Measurements from ENCODE around the gene RPS24.
"Not testable (repeated sequence)": the region's sequence is repeated elsewhere in the genome, so short reads cannot be mapped to it uniquely, and the experiment has no call there.

The RPS24 gene

GRCh38 chr10:78046711-78047269, 13.1 kb downstream of the RPS24 start:
- in situ Hi-C loops (cut with MboI; ENCODE audit: low sequenced_read_pairs) = loop anchor here (25.0 kb wide), 1 partner anchor 1166 kb away; no protein-coding TSS in a partner anchor

GRCh38 chr10:78047314-78047891, 13.7 kb downstream of the RPS24 start:
- in situ Hi-C loops (cut with MboI; ENCODE audit: low sequenced_read_pairs) = loop anchor here (25.0 kb wide), 1 partner anchor 1165 kb away; no protein-coding TSS in a partner anchor

- in situ Hi-C loops (cut with MboI; ENCODE audit: low sequenced_read_pairs) = loop anchor here (25.0 kb wide), 1 partner anchor 1162 kb away; no protein-coding TSS in a partner anchor
These were observed 16.2 kb downstream of the RPS24 start for GRCh38 chr10:78049851-78050250.

GRCh38 chr10:78053211-78053868, 19.7 kb downstream of the RPS24 start:
- in situ Hi-C loops (cut with MboI; ENCODE audit: low sequenced_read_pairs) = no loop called here

- in situ Hi-C loops (cut with MboI; ENCODE audit: low sequenced_read_pairs) = no loop called here
These were observed 24.9 kb downstream of the RPS24 start for GRCh38 chr10:78058562-78058961.

GRCh38 chr10:78059906-78060702, 26.4 kb downstream of the RPS24 start:
- in situ Hi-C loops (cut with MboI; ENCODE audit: low sequenced_read_pairs) = no loop called here

GRCh38 chr10:78062296-78062695, 28.6 kb downstream of the RPS24 start:
- in situ Hi-C loops (cut with MboI; ENCODE audit: low sequenced_read_pairs) = no loop called here

- in situ Hi-C loops (cut with MboI; ENCODE audit: low sequenced_read_pairs) = no loop called here
These were observed 29.6 kb downstream of the RPS24 start for GRCh38 chr10:78063236-78063635.

- in situ Hi-C loops (cut with MboI; ENCODE audit: low sequenced_read_pairs) = not testable (repeated sequence)
These were observed 31.3 kb downstream of the RPS24 start for GRCh38 chr10:78064919-78065318.

- in situ Hi-C loops (cut with MboI; ENCODE audit: low sequenced_read_pairs) = no loop called here
These were observed 31.9 kb downstream of the RPS24 start for GRCh38 chr10:78065611-78066010.

- in situ Hi-C loops (cut with MboI; ENCODE audit: low sequenced_read_pairs) = no loop called here
These were observed 32.3 kb downstream of the RPS24 start for GRCh38 chr10:78066012-78066411.

GRCh38 chr10:78066728-78067430, 33.2 kb downstream of the RPS24 start:
- in situ Hi-C loops (cut with MboI; ENCODE audit: low sequenced_read_pairs) = no loop called here

- in situ Hi-C loops (cut with MboI; ENCODE audit: low sequenced_read_pairs) = no loop called here
These were observed 35.5 kb downstream of the RPS24 start for GRCh38 chr10:78069151-78069550.

GRCh38 chr10:78070064-78070463, 36.4 kb downstream of the RPS24 start:
- in situ Hi-C loops (cut with MboI; ENCODE audit: low sequenced_read_pairs) = not testable (repeated sequence)

- in situ Hi-C loops (cut with MboI; ENCODE audit: low sequenced_read_pairs) = no loop called here
These were observed 37.1 kb downstream of the RPS24 start for GRCh38 chr10:78070726-78071125.

- in situ Hi-C loops (cut with MboI; ENCODE audit: low sequenced_read_pairs) = no loop called here
These were observed 37.6 kb downstream of the RPS24 start for GRCh38 chr10:78071140-78071856.

- in situ Hi-C loops (cut with MboI; ENCODE audit: low sequenced_read_pairs) = no loop called here
These were observed 38.2 kb downstream of the RPS24 start for GRCh38 chr10:78071857-78072179.

GRCh38 chr10:78072504-78072903, 38.8 kb downstream of the RPS24 start:
- in situ Hi-C loops (cut with MboI; ENCODE audit: low sequenced_read_pairs) = no loop called here

- in situ Hi-C loops (cut with MboI; ENCODE audit: low sequenced_read_pairs) = not testable (repeated sequence)
These were observed 42.1 kb downstream of the RPS24 start for GRCh38 chr10:78075806-78076205.

Data from HL-60/S4 treated with phorbol 12-myristate 13-acetate at 8.2 ng/mL for 4 days and 3 days (cell line).